ENCODE results near the gene ATP6V0D1.

- TF ChIP-seq YY1 (IDR thresholded peaks at IDR 0.05; ENCODE audit: insufficient read depth, insufficient read length), result no peak
- TF ChIP-seq ZNF274 (IDR thresholded peaks at IDR 0.05; ENCODE audit: low read depth, low read length), result no peak
- no peak for TF ChIP-seq SUZ12 (IDR thresholded peaks at IDR 0.05; ENCODE audit: extremely low read depth, insufficient read depth, insufficient read length)
These were observed 50.4 kb downstream of the ATP6V0D1 start for GRCh38 chr16:67430504-67430976.

Measured in NT2/D1 (cell line).